NCI-H748 (cell line): ENCODE data around the gene AP1S3.

Experiments
- DNase-seq: peaks from one replicate; lab custom pipeline; 2025; ENCODE audit not compliant: unreplicated experiment; lab: John Stamatoyannopoulos, UW

Gene AP1S3

DNA sequence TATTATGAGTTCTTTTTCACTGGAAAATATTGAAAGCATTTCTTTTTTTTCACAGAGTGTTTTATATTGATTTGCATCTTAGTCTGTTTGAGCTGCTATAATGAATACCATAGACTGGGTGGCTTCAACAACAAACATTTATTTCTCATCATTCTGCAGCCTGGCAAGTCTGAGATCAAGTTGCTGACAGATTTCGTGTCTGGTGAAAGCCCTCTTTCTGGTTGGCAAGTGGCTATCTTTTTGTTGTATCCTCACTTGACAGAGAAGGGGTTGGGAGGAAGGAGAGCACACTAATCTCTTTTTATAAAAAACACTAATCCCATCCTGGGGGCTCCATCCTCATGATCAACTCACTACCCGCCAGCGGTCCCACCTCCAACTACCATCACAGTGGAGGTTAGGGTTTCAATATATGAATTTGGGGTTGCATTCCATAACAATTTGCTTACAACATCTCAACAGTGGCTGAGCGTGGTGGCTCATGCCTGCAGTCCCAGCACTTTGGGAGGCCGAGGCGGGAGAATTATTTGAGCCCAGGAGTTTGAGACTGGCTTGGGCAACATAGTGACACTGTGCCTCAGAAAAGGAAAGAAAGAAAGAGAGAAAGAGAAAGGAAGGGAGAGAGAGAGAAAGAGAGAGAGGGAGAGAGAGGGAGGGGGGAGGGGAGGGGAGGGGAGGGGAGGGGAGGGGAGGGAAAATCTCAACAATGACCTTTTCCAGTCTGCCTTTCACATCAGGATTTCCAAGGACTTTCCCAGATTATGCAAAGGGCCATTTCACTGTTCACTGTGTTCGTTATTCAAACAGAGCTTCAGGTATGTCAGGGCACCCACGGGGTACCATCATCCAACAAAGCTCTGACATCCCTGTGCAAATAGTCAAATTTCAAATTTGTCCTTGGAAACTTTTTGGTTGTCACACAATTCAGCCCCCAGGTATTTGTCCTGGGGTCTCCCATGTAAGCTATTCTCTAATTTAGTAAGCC lies 111.1 kb downstream of the AP1S3 start:
- no peak for DNase-seq

DNA sequence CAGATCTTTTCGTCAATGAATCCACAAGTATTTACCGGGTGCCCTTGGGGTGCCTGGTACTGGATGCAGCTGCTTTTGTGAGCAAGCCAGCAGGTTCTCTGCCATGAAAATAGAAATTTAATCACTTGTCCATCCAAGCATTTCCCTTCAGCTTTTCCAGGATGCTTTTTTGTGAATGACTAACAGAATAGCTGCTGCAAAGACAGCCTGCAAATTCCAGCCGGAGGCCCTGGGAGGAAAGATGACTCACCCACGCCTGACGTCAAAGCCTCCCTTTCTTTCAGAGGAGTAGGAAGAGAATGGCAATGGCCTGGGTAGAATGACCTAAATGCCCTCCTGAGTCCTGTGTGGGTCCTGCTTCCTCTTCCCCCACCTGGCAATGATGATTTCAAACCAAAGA lies 111.9 kb downstream of the AP1S3 start:
- DNase-seq: no peak

DNA sequence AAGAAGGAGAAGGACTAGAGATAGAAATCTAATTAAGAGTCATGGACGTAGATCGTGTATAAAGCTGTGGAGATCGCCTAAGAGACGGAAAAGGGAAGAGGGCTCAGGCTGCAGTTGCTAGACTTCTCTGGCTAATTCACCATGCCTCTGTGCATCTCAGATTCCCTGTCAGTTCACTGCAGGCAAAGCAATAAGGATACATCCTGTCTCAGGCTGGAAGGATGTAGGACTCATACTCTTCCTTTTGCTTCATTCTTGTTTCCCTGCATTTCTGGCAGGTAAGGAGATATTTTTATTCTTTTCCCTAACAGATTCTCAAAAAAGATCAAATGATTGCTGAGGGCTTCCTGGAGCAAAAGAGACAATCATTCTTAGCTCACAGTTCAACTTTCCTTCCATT lies 112.5 kb downstream of the AP1S3 start:
- DNase-seq: no peak

DNA sequence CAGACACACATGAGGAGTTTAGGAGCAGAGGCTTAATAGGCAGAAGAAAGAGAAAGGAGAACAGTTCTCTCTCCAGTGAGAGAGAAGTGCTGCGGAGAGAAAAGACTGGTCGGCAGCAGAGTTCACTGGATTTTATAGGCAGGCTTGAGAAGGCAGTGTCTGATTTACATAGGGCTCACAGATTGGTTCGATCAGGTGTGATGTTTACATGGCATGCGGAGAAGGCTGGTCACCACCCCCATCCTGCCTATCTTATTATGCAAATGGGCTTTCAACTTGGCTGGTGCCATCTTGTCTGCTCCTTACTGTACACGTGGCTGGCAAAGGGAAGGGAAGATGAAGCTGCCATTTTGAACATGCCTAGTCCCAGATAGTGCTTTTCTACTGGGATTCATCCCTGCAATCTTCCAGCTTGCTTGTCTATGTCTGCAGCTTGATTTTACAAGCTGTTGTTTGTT lies 113.4 kb downstream of the AP1S3 start:
- peak; percentile 15 for DNase-seq

DNA sequence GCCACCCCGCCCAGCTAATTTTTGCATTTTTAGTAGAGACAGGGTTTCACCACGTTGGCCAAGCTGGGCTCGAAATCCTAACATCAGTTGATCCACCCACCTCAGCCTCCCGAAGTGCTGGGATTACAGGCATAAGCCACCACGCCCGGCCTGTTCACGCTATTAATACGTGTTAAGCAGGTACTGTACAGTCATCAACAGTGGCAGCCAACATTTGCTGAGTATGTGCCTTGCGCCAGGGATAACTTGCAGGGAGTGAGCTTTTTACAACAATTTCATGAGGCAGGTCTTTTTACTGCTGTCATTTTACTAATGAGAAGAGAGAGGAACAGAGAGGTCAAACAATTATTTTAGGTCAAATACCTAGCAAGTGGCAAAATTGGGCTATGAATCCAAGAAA lies 115.2 kb downstream of the AP1S3 start:
- DNase-seq: no peak

DNA sequence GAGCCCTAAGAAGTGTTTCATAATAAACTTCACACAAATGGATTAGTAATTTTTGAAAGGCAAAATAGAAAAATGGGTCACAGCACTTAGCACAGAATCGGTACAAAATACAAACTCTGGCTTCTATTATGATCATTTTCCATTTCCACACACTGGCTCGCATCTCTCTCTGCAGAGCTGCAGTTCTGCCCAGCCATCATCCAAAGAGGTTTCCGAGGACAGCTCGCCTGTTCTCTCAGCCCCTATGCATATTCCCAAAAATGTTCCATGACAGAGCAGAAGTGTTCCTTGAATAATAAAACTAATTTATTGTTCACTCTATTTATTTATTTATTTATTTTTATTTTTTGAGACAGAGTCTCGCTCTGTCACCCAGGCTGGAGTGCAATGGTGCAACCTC lies 115.6 kb downstream of the AP1S3 start:
- no peak for DNase-seq

DNA sequence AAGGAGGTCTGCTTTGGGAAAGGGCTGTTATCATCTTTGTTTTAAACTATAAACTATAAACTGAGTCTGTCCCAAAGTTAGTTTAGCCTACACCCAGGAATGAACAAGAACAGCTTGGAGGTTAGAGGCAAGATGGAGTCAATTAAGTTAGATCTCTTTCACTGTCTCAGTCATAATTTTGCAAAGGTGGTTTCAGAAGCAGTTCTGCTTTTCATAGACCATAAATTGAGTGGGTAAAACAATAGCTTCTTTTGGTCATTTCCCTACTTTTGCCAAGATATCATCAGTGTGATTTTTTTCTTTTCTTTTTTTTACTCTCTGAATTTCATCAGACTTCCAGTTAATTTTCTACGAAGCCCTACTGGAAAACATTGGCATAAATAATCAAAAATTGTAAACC lies 117.0 kb downstream of the AP1S3 start:
- DNase-seq: no peak

DNA sequence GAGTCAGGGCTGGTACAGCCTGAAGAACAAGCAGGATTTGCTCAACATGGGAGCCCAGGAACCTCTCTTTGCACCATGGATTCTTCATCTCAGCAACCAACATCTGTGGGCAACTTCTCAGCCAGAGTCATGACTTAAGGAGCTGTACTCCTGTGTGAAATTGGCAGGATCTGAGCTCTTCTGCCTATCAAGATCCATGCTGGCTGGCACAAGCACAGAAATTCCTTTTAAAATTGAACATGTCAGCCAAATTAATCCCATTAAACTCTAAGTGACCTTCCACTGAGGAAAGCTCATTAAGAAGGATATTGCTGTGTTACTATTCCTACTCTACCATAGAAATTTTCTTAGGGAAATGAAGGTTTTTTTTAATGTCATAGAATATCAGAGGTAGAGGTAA lies 124.7 kb downstream of the AP1S3 start:
- no peak for DNase-seq

DNA sequence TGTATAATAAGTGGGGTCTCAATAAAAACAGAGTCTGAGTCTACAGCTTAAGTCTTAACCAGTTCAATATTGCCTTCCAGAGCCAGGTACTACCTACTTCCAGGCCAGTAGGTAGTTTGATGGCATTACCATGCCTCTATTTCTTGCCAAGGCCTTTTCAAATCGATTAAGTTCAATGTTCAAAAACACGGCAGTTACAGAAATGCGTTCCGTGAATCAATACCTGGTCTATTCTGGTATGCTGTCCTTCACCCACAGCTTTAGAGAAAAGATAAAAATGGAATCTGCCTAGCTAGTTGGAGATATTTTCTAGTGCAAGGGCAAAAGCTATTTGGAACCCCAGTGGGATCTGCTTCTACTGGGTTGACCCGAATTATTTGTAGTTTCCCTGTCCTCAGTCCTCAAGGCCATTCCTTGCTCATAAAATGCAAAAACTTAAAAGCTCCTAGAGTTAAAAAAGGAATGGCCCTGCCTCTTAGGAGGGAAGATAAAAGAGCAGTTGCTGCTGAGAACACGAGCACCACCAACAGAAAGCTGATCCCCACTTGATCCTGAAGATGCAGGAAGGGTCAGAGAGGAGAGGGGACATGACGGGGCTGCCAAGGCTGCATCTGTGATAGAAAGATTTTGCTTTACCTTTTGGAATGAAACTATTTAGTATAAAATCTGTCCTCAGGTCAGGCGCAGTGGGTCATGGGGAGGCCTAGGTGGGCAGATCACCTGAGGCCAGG lies 125.6 kb downstream of the AP1S3 start:
- DNase-seq: no peak
